DND-41 (cell line): ENCODE results near the gene LHPP.

ENCODE experiments used
- CTCF ChIP-seq: IDR thresholded peaks from 2 replicates; pipeline ENCODE4 v1.5.1; 2012; ENCODE audit warnings: borderline replicate concordance, low read length, moderate library complexity, mild to moderate bottlenecking; ENCODE audit not compliant: poor library complexity, severe bottlenecking; ENCODE audit errors: extremely low read depth
- EZH2 ChIP-seq: IDR thresholded peaks from 3 replicates; pipeline ENCODE4 v1.6.1; 2012; ENCODE audit warnings: borderline replicate concordance, low read depth, mild to moderate bottlenecking, moderate library complexity, low read length, inconsistent platforms; ENCODE audit not compliant: severe bottlenecking

- TF ChIP-seq CTCF: no peak
- TF ChIP-seq EZH2: no peak
Observed at GRCh38 chr10:124657806-124658205, 196.2 kb downstream of the LHPP start.
